BE2C (cell line): ENCODE measurements around the gene ZBP1.

Experiments
- DNase-seq: peaks from one replicate; pipeline ENCODE4 v3.0.0-alpha.2; 2020
- H3K27me3 ChIP-seq: fragments of 250-450 bp; sonication (Bioruptor Pico); 2 replicates; pipeline ENCODE4 v1.5.1; 2020; ENCODE audit warnings: mild to moderate bottlenecking
- H3K36me3 ChIP-seq: fragments of 250-450 bp; sonication (Bioruptor Pico); 2 replicates; pipeline ENCODE4 v1.5.1; 2020; ENCODE audit warnings: mild to moderate bottlenecking
- H3K4me1 ChIP-seq: fragments of 250-450 bp; sonication (Bioruptor Pico); 2 replicates; pipeline ENCODE4 v1.5.1; 2020
- H3K4me3 ChIP-seq: 2 replicates; pipeline ENCODE4 v1.5.1; 2011; ENCODE audit warnings: low read depth, low read length
- H3K9me3 ChIP-seq: fragments of 250-450 bp; sonication (Bioruptor Pico); 2 replicates; pipeline ENCODE4 v1.5.1; 2020
- TF ChIP-seq, protein P1 (sequence below): IDR thresholded peaks from 2 replicates; pipeline ENCODE4 v1.5.1; 2012; ENCODE audit warnings: mild to moderate bottlenecking, low read depth, low read length

ZBP1 gene

DNA sequence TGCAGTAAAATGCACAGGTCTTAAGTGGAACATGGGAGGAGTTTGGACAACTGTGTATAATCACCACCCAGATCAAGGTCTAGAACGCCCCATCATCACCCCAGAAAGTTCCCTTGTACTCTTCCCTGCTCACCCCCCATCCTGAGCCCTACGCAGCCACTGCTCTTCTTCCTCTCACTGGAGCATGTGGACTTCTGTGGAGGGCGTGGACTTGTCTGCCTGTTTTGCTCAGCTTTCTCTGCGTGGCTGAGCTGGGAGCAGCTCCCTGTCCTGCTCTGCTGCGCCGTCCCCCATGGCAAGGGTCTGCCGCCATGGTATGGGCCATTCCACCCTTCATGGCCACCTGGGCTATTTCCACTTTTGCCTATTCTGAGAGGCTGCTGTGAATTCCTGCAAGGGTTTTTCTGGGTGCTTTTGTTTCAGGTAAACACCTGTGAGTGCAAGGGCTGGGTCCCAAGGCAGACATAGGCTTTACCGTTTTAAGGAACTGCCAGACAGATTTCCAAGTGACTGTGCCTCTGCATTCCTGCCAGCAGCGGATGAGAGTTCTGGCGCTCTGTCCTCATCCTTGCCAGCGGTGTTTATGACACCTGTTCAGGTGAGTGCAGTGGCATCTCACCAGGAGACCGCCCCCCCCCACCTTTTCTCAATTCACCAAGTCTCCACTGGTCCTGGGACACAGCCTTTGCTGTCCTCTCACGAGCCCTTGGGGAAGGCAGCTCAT, 39.6 kb downstream of the ZBP1 start:
- Histone ChIP-seq H3K9me3 (no peaks in the 10 kb centered on the region), H3K27me3 (peaks cover 13% of the 10 kb centered on the region), H3K4me1 (no peaks in the 10 kb centered on the region), H3K36me3 (no peaks in the 10 kb centered on the region), H3K4me3 (no peak overlapping the region)
- TF ChIP-seq, protein P1, sequence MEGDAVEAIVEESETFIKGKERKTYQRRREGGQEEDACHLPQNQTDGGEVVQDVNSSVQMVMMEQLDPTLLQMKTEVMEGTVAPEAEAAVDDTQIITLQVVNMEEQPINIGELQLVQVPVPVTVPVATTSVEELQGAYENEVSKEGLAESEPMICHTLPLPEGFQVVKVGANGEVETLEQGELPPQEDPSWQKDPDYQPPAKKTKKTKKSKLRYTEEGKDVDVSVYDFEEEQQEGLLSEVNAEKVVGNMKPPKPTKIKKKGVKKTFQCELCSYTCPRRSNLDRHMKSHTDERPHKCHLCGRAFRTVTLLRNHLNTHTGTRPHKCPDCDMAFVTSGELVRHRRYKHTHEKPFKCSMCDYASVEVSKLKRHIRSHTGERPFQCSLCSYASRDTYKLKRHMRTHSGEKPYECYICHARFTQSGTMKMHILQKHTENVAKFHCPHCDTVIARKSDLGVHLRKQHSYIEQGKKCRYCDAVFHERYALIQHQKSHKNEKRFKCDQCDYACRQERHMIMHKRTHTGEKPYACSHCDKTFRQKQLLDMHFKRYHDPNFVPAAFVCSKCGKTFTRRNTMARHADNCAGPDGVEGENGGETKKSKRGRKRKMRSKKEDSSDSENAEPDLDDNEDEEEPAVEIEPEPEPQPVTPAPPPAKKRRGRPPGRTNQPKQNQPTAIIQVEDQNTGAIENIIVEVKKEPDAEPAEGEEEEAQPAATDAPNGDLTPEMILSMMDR = no peak
- no peak for DNase-seq

DNA sequence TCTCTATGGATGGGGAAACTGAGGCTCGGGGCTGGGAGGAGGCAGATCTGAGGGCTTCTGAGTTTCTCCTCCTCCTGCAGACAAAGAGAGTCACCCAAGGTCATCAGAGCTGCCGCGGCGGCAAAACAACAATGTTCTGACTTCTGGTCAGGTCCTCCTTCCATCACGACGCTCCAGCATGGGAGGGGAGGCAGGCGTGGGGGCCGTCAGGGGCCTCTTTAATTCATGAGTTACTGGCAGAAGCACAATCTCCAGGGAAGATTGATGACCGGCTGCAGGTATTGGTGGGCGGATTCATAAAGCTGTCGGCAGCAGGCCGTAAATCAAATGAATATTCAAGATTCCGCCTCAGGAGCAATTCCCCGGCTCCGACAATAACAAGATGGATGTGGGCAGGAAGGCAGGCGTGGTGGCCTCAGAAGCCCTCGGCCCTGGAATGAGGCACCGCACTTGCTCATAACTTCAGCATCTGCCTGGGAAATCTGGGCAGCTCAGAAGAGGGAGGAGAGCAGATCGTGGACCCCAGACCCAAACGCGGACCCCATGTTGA, 40.3 kb downstream of the ZBP1 start:
- Histone ChIP-seq H3K4me3 (no peak overlapping the region), H3K4me1 (no peaks in the 10 kb centered on the region), H3K9me3 (no peaks in the 10 kb centered on the region), H3K36me3 (no peaks in the 10 kb centered on the region), H3K27me3 (peaks cover 13% of the 10 kb centered on the region)
- TF ChIP-seq, protein P1 = no peak
- no peak for DNase-seq

DNA sequence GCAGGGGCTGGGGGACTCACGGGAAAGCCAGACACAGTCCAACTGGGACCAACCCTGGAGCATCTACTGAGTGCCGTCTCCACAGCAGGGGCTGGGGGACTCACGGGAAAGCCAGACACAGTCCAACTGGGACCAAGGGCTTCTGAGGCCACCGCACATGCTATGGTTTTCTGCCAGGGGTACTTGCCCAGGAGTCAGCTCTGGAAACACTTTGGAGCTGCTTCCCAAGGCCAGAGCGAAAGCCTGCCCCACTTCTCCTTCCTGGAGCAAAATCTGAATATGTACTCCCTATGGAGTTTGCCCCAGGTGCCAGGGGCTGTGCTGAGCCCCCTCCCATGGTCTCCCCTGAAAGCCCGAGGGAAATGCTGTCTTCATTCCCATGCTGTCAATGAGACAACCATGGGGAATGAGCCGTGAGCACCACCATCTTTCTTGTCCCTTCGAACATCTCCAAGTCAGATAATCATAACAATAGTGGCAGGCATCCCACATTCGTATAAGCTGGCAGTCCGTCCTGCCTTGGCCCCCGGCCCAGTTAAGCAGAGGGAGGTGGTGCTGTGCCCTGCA, 40.8 kb downstream of the ZBP1 start:
- H3K4me3 ChIP-seq = no peak overlapping the region
- no peaks in the 10 kb centered on the region for H3K4me1 ChIP-seq
- no peaks in the 10 kb centered on the region for H3K36me3 ChIP-seq
- H3K27me3 ChIP-seq = peaks cover 13% of the 10 kb centered on the region
- TF ChIP-seq, protein P1 = no peak
- no peak for DNase-seq
- H3K9me3 ChIP-seq = no peaks in the 10 kb centered on the region

DNA sequence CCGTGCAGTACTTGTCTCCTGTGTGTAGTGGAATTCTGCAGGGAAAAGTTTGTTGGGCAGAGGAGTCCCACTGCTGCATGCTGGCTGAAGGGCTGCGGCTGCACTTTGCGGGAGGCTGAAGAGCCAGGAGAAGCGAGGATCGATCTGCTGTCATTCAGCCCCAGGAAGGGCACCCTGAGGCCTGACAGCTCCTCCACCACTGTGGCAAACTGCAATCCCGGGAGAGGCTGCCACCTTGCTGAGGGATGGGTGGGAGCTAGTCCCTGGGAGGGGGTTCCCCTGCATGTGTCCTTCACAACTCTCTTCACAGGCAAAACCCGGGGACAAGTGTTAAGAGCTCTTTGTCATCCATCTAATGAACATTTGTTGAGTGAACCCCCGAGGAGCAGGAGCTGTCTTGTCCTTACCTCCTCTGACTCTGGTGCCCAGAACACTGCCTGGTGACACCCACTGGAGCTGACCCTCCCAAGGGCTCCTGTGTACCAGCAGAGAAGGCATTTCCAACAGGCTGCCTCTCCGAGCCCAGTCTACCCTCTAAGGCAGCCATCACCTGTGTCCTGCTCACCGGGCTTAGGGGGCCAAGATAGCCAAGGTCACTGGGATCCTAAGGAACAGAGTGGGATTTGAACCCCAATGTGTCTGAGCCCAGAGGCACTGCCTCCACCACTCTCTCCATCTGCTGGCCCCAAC, 41.6 kb downstream of the ZBP1 start:
- TF ChIP-seq, protein P1 = no peak
- Histone ChIP-seq H3K4me1 (no peaks in the 10 kb centered on the region), H3K27me3 (peaks cover 13% of the 10 kb centered on the region), H3K9me3 (no peaks in the 10 kb centered on the region), H3K4me3 (no peak overlapping the region), H3K36me3 (no peaks in the 10 kb centered on the region)
- no peak for DNase-seq

DNA sequence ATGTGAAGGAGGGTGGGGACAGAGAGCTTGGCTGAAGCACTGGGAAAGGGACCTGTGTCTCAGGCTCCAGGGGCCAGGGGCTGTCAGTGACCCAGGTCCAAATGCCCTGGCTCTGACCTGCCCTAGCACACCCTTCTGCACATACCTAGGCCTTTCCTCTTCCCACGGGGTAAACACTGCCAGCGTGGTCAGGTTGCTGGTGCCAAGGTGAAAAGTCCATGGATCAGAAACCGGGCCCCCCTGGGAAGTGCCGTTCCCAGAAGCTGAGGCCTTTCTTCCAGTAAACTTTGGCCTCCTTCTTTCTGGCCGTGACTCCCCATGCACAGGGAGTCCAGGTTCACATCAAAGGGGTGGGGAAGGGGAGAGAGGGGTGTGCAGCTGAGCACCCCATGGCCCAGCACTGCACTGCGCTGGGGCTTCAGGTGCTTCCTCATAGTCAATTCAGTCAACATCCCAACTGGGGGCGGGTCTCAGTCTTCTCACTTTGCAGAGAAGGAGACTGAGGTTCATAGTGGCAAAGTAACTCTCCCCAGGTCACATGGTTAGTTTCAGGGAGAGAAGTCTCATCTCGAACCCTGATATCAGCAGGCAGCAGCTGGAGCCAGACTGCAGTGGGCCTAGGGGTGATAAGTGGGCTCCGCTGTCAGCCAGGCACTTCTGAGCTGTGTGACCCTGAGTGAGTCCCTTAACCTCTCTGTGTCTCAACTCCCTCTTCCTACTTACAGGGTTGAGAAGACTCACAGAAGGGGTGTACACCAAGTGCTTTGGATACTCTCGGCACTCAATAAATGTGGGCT, 42.3 kb downstream of the ZBP1 start:
- TF ChIP-seq, protein P1 = no peak
- Histone ChIP-seq H3K4me3 (no peak overlapping the region), H3K4me1 (no peaks in the 10 kb centered on the region), H3K36me3 (no peaks in the 10 kb centered on the region), H3K27me3 (peaks cover 13% of the 10 kb centered on the region), H3K9me3 (no peaks in the 10 kb centered on the region)
- no peak for DNase-seq
